Gastrocnemius medialis (tissue), 4 donors: ENCODE data around the gene SART3.

Source experiments
- CTCF ChIP-seq, 5 experiments: fragments of 450-650 bp in 3 of 5; fragments of 200-600 bp in 2 of 5; sonication (generic) in 2 of 5; IDR thresholded peaks in 4 of 5; conservative IDR thresholded peaks in 1 of 5; 1 replicate in 4 of 5; 2 replicates in 1 of 5; pipeline ENCODE4 v1.5.1; 2016 to 2019; ENCODE audit warnings: antibody characterized with exemption in 5 of 5, mild to moderate bottlenecking in 3 of 5, moderate library complexity in 3 of 5
- POLR2A ChIP-seq, 2 donors: fragments of 450-650 bp; IDR thresholded peaks; one replicate each; pipeline ENCODE4 v1.6.1; 2017; ENCODE audit warnings: antibody characterized with exemption in 2 of 2, mild to moderate bottlenecking in 2 of 2, moderate library complexity in 2 of 2

DNA sequence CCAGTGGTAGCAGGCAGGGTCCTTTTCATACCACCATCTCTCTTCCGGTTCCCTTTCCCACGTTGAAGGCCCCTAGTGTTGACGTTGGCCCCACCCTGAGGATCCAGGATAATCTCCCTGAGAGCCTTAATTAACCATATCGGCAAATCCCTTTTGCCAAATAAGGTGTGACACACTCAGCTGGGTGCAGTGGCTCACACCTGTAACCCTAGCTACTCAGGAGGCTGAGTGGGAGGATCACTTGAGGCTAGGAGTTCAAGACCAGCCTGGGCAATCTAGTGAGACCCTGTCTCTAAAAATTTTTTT is 39.7 kb upstream of the SART3 start:
- TF ChIP-seq CTCF (IDR thresholded peaks at IDR 0.05 in 4 of 5, conservative IDR thresholded peaks at IDR 0.05 in 1 of 5) = no peak
- TF ChIP-seq POLR2A (IDR thresholded peaks at IDR 0.05) = no peak
